Subcutaneous adipose tissue (tissue), 4 donors: Measurements from ENCODE around the gene CLEC11A. TPM values are rescaled to one million over a fixed set of nuclear protein-coding genes. Genes with fewer than 3 reads are reported as not detected.

Experiments
- total RNA-seq, 4 donors: library from RNA; depleted of rRNA; stranded (reverse); fragments of >200 nt; gene quantifications; one replicate each; pipeline ENCODE4 v1.1.0, GENCODE V29; 2016
- TF ChIP-seq, protein P1 (sequence below): fragments of 450-650 bp; IDR thresholded peaks from one replicate; pipeline ENCODE4 v1.5.1; 2016; ENCODE audit warnings: low read depth, mild to moderate bottlenecking, control low read depth, antibody characterized with exemption, moderate library complexity

The CLEC11A gene
- total RNA-seq, 4 donors from 2014 or later, result 4.1 to 23.5 (median 9.6) TPM

DNA sequence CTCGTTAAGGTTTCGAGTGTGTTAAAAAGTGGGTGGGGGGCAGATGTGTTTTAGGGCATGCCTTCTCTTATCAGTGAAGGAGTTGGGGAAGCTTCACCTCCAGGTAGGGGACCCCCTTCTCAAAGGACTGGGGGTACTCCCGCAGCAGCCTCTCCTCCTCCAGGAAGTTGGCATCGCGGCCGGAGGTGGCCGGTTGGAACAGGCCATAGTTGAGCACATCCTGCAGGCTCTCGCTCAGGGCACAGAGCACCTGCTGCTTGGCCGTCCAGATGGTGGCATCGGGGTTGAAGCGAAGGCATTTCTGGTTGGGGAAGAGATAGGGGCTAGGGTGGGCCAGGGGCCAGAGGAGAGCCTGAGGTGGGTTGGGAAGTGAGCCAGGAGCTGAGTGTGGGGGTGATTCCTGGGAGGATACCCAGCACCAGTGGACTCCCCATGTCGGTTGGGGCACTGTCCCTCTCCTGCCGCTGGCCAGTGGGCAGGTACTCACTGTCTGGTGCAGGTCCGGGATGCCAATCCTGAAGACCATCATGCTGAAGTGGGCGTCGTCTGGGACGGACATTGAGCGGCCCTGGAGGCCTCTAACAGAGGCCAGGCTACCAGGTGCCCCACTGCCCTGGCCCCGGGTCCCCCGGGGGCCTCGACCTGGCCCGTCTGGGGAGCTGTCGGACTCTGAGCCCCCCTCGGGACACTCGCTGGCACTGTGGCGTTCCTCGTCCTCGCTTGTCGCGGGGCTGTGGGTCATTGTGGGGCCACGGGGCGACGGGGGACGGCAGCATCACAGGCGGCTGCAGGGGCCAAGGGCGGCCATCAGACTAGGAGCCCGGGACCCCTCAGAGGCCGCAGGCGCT lies 6.8 kb upstream of the CLEC11A start:
- TF ChIP-seq, protein P1, sequence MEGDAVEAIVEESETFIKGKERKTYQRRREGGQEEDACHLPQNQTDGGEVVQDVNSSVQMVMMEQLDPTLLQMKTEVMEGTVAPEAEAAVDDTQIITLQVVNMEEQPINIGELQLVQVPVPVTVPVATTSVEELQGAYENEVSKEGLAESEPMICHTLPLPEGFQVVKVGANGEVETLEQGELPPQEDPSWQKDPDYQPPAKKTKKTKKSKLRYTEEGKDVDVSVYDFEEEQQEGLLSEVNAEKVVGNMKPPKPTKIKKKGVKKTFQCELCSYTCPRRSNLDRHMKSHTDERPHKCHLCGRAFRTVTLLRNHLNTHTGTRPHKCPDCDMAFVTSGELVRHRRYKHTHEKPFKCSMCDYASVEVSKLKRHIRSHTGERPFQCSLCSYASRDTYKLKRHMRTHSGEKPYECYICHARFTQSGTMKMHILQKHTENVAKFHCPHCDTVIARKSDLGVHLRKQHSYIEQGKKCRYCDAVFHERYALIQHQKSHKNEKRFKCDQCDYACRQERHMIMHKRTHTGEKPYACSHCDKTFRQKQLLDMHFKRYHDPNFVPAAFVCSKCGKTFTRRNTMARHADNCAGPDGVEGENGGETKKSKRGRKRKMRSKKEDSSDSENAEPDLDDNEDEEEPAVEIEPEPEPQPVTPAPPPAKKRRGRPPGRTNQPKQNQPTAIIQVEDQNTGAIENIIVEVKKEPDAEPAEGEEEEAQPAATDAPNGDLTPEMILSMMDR, result no peak

DNA sequence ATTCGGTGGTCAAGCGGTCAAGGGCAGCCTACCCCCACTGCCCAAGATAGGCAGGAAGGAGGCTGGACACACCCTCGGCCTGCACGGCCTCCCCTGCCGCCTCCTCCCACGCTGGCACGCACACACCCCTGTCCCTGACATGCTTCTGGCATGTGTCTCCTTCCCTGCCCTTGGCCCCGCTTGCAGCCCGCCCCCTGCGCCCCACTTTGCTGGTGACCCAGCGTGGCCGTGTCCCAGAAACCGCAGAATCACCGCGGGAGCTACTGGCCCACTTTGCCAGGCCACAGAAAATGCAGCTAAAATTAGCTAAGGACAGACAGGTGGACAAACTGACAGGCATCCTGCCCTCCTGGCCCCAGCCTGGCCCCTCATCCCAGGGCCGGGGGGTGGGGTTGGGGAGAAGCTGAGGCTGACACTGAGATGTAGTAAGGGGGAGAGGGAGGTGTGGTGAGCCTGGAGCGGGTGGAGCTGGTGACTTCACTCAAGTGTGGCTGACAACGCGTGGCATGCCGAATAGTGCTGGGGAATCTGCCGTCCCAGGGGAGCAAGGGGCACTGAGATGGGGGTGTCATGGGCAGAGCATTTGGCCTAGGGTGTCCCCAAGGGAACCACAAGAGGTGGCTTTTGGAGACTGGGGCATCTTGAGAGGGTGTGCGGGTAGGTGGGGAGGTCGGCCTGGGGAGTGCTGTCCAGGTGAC lies 6.0 kb upstream of the CLEC11A start:
- TF ChIP-seq, protein P1, result no peak

DNA sequence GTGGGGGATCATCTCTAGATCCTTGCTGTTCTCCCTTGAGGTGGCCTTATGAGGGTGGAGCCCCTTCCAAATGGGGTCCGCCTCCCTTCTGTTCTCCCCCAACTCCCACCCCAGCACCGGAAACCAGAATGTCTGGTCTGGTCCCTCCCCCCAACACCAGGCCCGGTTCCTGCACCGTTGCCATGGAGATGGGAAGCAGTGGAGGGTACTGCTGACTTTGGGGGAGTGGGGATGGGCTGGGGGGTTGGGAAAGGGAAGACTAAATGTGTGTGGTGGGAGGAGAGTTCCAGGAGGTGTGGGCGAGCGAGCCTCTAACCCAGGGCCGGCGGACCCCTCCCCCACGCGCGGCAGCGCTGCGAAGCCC lies 5.3 kb upstream of the CLEC11A start:
- TF ChIP-seq, protein P1, result no peak

DNA sequence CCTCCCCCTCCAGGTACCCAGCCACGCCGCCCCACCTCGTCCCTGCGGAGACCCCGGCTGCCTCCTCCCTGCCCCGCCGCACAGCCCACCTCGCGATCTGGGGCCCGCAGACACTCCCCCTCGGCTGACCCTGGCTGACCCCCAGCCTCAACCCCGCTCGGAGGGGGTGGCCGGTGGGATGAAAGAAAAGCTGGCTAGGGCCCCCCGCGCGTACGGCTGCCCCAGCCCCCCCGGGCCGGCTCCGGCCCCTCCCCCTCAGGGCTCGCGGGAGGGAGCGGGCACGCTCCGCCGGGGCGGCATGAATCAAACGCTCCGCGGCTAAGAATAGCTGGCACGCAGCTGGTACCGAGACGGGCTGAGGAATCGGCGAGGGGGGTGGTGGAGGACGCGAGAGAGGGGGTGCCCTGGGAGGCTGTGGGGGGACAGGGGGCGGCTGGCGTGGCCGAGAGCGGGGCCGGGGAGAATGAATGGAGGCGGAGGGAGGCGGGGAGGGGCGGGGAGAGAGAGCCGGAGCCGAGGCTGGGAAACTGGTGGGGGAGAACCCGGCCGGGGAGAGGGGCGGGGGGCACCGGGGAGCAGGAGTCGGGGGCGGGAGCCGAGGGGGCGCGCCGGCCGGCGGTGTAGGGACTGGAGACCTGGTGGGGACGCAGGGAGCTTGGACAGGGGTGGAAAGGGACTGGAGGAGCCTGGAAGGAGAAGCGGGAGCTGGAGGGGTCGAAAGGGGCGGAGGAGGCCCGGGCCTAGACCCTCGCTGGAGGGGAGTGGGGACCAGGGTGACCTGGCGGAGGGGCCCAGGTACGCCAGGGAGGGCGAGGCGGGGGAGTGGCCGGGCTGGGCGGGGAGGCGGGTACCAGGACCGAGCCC lies 4.7 kb upstream of the CLEC11A start:
- TF ChIP-seq, protein P1, result no peak

DNA sequence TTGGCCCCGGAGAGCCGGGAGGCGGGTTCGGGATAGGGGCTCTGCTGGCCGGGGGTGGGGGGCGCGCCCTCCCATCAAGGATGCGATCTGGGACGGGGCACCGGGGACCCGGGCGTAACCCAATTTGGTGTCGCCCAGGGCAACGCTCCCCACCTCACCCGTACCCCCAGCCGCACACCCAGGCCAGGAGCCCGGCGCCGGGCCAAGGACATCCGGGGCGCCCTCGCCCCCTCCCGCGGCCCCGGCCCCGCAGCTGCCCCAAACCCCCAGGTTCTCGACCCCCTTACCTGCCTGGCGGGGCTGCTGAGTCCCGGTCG lies 4.1 kb upstream of the CLEC11A start:
- TF ChIP-seq, protein P1, result no peak

DNA sequence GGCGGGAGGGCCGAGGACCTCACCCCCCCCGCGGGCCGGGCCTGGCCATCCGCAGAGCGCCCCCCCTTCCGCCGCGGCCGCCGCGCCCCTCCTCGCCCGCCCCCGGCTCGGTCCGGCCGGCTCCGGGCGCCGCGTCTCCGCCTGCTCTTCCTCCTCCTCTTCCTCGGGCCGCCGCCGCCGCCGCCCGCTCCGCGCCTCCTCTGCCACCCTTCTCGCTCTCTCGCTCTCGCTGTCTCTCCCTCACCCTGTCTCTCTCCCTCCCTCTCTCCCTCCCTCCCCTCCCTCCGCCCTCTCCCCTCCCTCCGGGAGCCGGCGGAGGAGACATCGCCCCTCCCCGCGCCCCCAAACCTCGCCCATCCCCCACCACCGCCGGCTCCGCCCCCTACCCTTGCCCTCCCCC lies 3.6 kb upstream of the CLEC11A start, which contains the start of gene SHANK1:
TSS of gene SHANK1 (minus strand) at position 237 of the 400 bp plus-strand sequence. CDS start 2,883 bp downstream, outside the sequence.
- TF ChIP-seq, protein P1, result no peak
